MCF 10A (cell line): ENCODE measurements around the gene FAM9A. TPM values are rescaled to one million over a fixed set of nuclear protein-coding genes. Genes with fewer than 3 reads are reported as not detected.
"Not testable (repeated sequence)": the region's sequence is repeated elsewhere in the genome, so short reads cannot be mapped to it uniquely, and the experiment has no call there.

Experiments used
- BruUV-seq: library from RNA; stranded (reverse); fragments of 400-500 nt; replicated peaks from 2 replicates; lab custom pipeline; 2021; lab: Mats Ljungman, UMichigan
- CTCF ChIA-PET: fragments of 300-600 bp; sonication (Branson Sonifier 250); formaldehyde crosslinking; extraction: SDS; loops from one replicate; lab custom pipeline; 2021; ENCODE audit warnings: antibody characterized with exemption, inconsistent platforms; lab: Yijun Ruan, JAX
- POLR2A ChIA-PET: fragments of 300-600, 350-650 bp; sonication (Branson Sonifier 250); formaldehyde crosslinking; extraction: SDS; loops from one replicate; lab custom pipeline; 2020; ENCODE audit warnings: antibody characterized with exemption, inconsistent platforms; lab: Yijun Ruan, JAX
- DNase-seq: peaks from one replicate; pipeline ENCODE4 v3.0.0-alpha.2; 2018; ENCODE audit not compliant: unreplicated experiment
- H3K27ac Mint-ChIP-seq: one replicate; pipeline ENCODE4 v1.8.0; 2022; ENCODE audit warnings: mild to moderate bottlenecking, low read depth, mixed read lengths; ENCODE audit not compliant: unreplicated experiment
- H3K27me3 Mint-ChIP-seq: one replicate; pipeline ENCODE4 v1.8.0; 2022; ENCODE audit warnings: mixed read lengths; ENCODE audit not compliant: insufficient read depth, unreplicated experiment
- H3K36me3 Mint-ChIP-seq: one replicate; pipeline ENCODE4 v1.8.0; 2022; ENCODE audit warnings: mild to moderate bottlenecking, moderate library complexity, mixed read lengths; ENCODE audit not compliant: insufficient read depth, unreplicated experiment
- H3K4me1 Mint-ChIP-seq: one replicate; pipeline ENCODE4 v1.8.0; 2022; ENCODE audit warnings: mixed read lengths; ENCODE audit not compliant: insufficient read depth, unreplicated experiment
- H3K4me3 Mint-ChIP-seq: one replicate; pipeline ENCODE4 v1.8.0; 2022; ENCODE audit warnings: mild to moderate bottlenecking, moderate library complexity, mixed read lengths; ENCODE audit not compliant: unreplicated experiment
- H3K9me3 Mint-ChIP-seq: one replicate; pipeline ENCODE4 v1.8.0; 2022; ENCODE audit warnings: mixed read lengths; ENCODE audit not compliant: unreplicated experiment
- CTCF ChIP-seq: fragments of 200-600 bp; IDR thresholded peaks from one replicate; pipeline ENCODE4 v1.8.0; 2022; ENCODE audit warnings: antibody characterized with exemption, mild to moderate bottlenecking; ENCODE audit not compliant: unreplicated experiment
- intact Hi-C: fragments of 100-400 bp; cut with micrococcal nuclease; formaldehyde crosslinking; loops from 2 replicates; pipeline ENCODE4 v1.14.1; 2022
- total RNA-seq: library from RNA; stranded (reverse); gene quantifications from 2 replicates; pipeline ENCODE4 v1.2.3, GENCODE V29; 2022

The FAM9A gene
- total RNA-seq, 1 experiment from 2014 or later, result not detected

DNA sequence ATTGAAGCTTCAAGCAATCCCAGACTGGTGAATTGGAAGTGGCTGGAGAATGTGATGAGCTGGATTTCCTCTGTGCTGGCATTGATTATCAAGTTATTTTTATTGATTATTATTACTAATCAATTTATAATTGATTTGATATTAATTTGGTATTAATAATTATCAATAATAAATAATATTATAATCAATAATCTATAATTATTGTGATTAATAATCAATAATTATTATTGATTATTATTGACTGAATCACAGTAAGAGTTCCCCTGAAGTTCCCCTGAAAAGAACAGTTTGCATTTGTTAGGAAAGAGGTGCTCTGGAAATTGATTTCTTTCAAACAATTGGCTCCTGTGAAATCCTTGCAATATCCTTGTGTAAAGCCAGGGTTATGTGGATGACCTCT, 7.5 kb upstream of the FAM9A start:
- CTCF ChIA-PET, result no interaction called here
- no peaks in the 10 kb centered on the region for H3K36me3 Mint-ChIP-seq
- BruUV-seq, result no TSS peak

GRCh38 chrX:8805974-8806373, 4.8 kb upstream of the FAM9A start:
- Mint-ChIP-seq H3K4me3 (no peak overlapping the region), H3K36me3 (no peaks in the 10 kb centered on the region), H3K9me3 (peaks cover 7% of the 10 kb centered on the region), H3K27ac (no peak overlapping the region), H3K27me3 (peaks cover 24% of the 10 kb centered on the region), H3K4me1 (no peaks in the 10 kb centered on the region)
- POLR2A ChIA-PET, result no interaction called here
- no peak for DNase-seq
- TF ChIP-seq CTCF, result no peak
- CTCF ChIA-PET, result interaction anchor here (1.2 to 1.3 kb wide), 2 partner anchors 10 to 16 kb away, joined by 3 to 5 read pairs; no protein-coding TSS in a partner anchor
- BruUV-seq, result no TSS peak
- intact Hi-C loops, result no loop called here

More for the DNA sequence above, 7.5 kb upstream of the FAM9A start:
- intact Hi-C loops, result no loop called here
- TF ChIP-seq CTCF, result no peak
- no peak for DNase-seq
- POLR2A ChIA-PET, result no interaction called here
- Mint-ChIP-seq H3K4me3 (no peak overlapping the region), H3K9me3 (peaks cover 7% of the 10 kb centered on the region), H3K27me3 (peaks cover 39% of the 10 kb centered on the region), H3K27ac (no peak overlapping the region), H3K4me1 (no peaks in the 10 kb centered on the region)

- Mint-ChIP-seq H3K4me1 (no peaks in the 10 kb centered on the region), H3K9me3 (peaks cover 7% of the 10 kb centered on the region)
- no peak for TF ChIP-seq CTCF
Observed at GRCh38 chrX:8805046-8805445, 3.9 kb upstream of the FAM9A start.

DNA sequence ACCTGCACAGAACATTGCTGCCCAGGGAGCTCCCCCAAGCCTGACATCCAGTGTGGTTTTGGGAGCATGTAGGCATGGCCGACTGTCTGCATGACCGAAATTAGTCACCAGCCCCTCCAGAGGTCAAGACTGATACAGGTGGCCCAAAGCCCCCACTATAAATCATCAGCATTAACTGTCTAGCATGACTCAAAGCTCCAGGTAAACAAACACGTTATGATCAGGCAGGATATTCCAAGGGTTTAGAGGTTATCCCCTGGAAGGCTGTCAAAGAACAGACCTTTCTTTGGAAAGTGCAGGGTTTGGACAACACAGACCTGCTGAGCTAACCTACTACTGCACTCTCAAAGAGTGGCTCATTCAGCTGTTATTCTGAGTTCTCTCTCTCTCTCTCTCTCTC, 2.1 kb upstream of the FAM9A start:
- no peak overlapping the region for H3K4me3 Mint-ChIP-seq
- H3K27me3 Mint-ChIP-seq, result peaks cover 24% of the 10 kb centered on the region
- no peaks in the 10 kb centered on the region for H3K36me3 Mint-ChIP-seq
- no peak for TF ChIP-seq CTCF
- POLR2A ChIA-PET, result no interaction called here
- BruUV-seq, result no TSS peak
- CTCF ChIA-PET, result interaction anchor here (0.9 to 2.1 kb wide), 2 partner anchors 11 to 13 kb away, joined by 4 to 7 read pairs; no protein-coding TSS in a partner anchor
- no peaks in the 10 kb centered on the region for H3K4me1 Mint-ChIP-seq
- H3K27ac Mint-ChIP-seq, result no peak overlapping the region
- intact Hi-C loops, result no loop called here
- peaks cover 7% of the 10 kb centered on the region for H3K9me3 Mint-ChIP-seq
- DNase-seq, result no peak

More at GRCh38 chrX:8805046-8805445, 3.9 kb upstream of the FAM9A start:
- Mint-ChIP-seq H3K4me3 (no peak overlapping the region), H3K27me3 (peaks cover 24% of the 10 kb centered on the region), H3K27ac (no peak overlapping the region), H3K36me3 (no peaks in the 10 kb centered on the region)
- ChIA-PET POLR2A (interaction anchor here (0.7 kb wide), 1 partner anchor 594 kb away, joined by 3 read pairs; no protein-coding TSS in a partner anchor), CTCF (interaction anchor here (1.2 to 1.3 kb wide), 2 partner anchors 11 to 17 kb away, joined by 3 to 5 read pairs; no protein-coding TSS in a partner anchor)
- DNase-seq, result no peak
- BruUV-seq, result no TSS peak
- intact Hi-C loops, result no loop called here

DNA sequence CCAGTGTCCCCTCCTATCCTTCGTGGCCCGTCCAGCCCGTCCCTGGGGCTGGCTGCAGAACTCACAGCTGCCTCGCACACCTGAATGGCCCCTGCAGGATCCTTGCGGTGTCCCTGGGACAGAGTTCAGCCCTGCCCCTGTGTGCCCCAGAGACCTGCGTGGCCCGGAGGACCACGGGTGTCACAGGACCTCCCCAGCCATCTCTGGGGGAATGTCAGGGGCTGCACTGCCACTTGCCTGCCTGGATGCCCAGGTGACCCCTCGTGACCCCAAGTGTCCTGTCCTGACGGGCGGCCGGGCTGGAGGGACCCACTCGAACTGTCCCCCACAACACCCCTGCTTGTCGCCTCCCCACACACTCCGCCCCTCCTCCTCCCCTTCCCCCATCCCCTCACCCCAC, 832 bp downstream of the FAM9A start:
- BruUV-seq, H3K27me3 Mint-ChIP-seq, CTCF ChIA-PET, POLR2A ChIA-PET, H3K36me3 Mint-ChIP-seq, DNase-seq, intact Hi-C loops, H3K4me3 Mint-ChIP-seq, H3K9me3 Mint-ChIP-seq, H3K4me1 Mint-ChIP-seq, H3K27ac Mint-ChIP-seq: not testable (repeated sequence)

- POLR2A ChIA-PET, result not testable (repeated sequence)
Observed at GRCh38 chrX:8799281-8799680, 1.9 kb downstream of the FAM9A start.

More at GRCh38 chrX:8799281-8799680, 1.9 kb downstream of the FAM9A start:
- BruUV-seq, DNase-seq, intact Hi-C loops, H3K4me1 Mint-ChIP-seq, CTCF ChIA-PET, H3K4me3 Mint-ChIP-seq, H3K27ac Mint-ChIP-seq, H3K9me3 Mint-ChIP-seq, H3K36me3 Mint-ChIP-seq: not testable (repeated sequence)
- peaks cover 15% of the 10 kb centered on the region for H3K27me3 Mint-ChIP-seq
